ENCODE measurements around the gene IFITM10.
"Not testable (repeated sequence)": the region's sequence is repeated elsewhere in the genome, so short reads cannot be mapped to it uniquely, and the experiment has no call there.

The IFITM10 gene

GRCh38 chr11:1694064-1694845, 56.1 kb downstream of the IFITM10 start:
- Mint-ChIP-seq H3K27ac (ENCODE audit: low read depth) (no peak overlapping the region), H3K4me1 (peaks cover 10% of the 10 kb centered on the region), H3K36me3 (ENCODE audit: insufficient read depth) (peaks cover 4% of the 10 kb centered on the region), H3K27me3 (peaks cover 62% of the 10 kb centered on the region), H3K4me3 (no peak overlapping the region), H3K9me3 (no peaks in the 10 kb centered on the region)
- DNase-seq (ENCODE audit: low spot score in 2 of 2): peak; percentile 61 to 78
- ATAC-seq (replicated peaks; ENCODE audit: extremely low read depth, poor library complexity, severe bottlenecking): peak; percentile 73

GRCh38 chr11:1693327-1694063, 56.9 kb downstream of the IFITM10 start:
- H3K9me3 Mint-ChIP-seq: no peaks in the 10 kb centered on the region

GRCh38 chr11:1692708-1693326, 57.6 kb downstream of the IFITM10 start:
- Mint-ChIP-seq H3K4me3 (no peak overlapping the region), H3K27ac (ENCODE audit: low read depth) (no peak overlapping the region)

More at GRCh38 chr11:1693327-1694063, 56.9 kb downstream of the IFITM10 start:
- ATAC-seq (replicated peaks; ENCODE audit: extremely low read depth, poor library complexity, severe bottlenecking) (peak; percentile 29), DNase-seq (ENCODE audit: low spot score in 2 of 2) (peak; percentile 44 to 66)
- Mint-ChIP-seq H3K36me3 (ENCODE audit: insufficient read depth) (peaks cover 4% of the 10 kb centered on the region), H3K27ac (ENCODE audit: low read depth) (no peak overlapping the region), H3K4me1 (peaks cover 10% of the 10 kb centered on the region), H3K27me3 (peaks cover 69% of the 10 kb centered on the region), H3K4me3 (no peak overlapping the region)

GRCh38 chr11:1691878-1692707, 58.3 kb downstream of the IFITM10 start:
- H3K36me3 Mint-ChIP-seq (ENCODE audit: insufficient read depth): peaks cover 4% of the 10 kb centered on the region
- ATAC-seq (replicated peaks; ENCODE audit: extremely low read depth, poor library complexity, severe bottlenecking): no peak
- H3K27me3 Mint-ChIP-seq: peaks cover 63% of the 10 kb centered on the region
- H3K4me3 Mint-ChIP-seq: no peak overlapping the region
- no peak for DNase-seq (ENCODE audit: low spot score in 2 of 2)
- H3K4me1 Mint-ChIP-seq: peaks cover 10% of the 10 kb centered on the region
- H3K27ac Mint-ChIP-seq (ENCODE audit: low read depth): no peak overlapping the region
- H3K9me3 Mint-ChIP-seq: no peaks in the 10 kb centered on the region

More at GRCh38 chr11:1692708-1693326, 57.6 kb downstream of the IFITM10 start:
- H3K4me1 Mint-ChIP-seq: peaks cover 10% of the 10 kb centered on the region
- peaks cover 4% of the 10 kb centered on the region for H3K36me3 Mint-ChIP-seq (ENCODE audit: insufficient read depth)
- no peak for ATAC-seq (replicated peaks; ENCODE audit: extremely low read depth, poor library complexity, severe bottlenecking)
- H3K9me3 Mint-ChIP-seq: no peaks in the 10 kb centered on the region
- no peak for DNase-seq (ENCODE audit: low spot score in 2 of 2)
- peaks cover 65% of the 10 kb centered on the region for H3K27me3 Mint-ChIP-seq

GRCh38 chr11:1691026-1691877, 59.1 kb downstream of the IFITM10 start:
- Mint-ChIP-seq H3K4me3 (no peak overlapping the region), H3K9me3 (no peaks in the 10 kb centered on the region), H3K27me3 (peaks cover 63% of the 10 kb centered on the region), H3K27ac (ENCODE audit: low read depth) (no peak overlapping the region), H3K36me3 (ENCODE audit: insufficient read depth) (peaks cover 4% of the 10 kb centered on the region), H3K4me1 (peaks cover 10% of the 10 kb centered on the region)
- no peak for ATAC-seq (replicated peaks; ENCODE audit: extremely low read depth, poor library complexity, severe bottlenecking)
- no peak for DNase-seq (ENCODE audit: low spot score in 2 of 2)

- H3K36me3 Mint-ChIP-seq (ENCODE audit: insufficient read depth): peaks cover 4% of the 10 kb centered on the region
- ATAC-seq (replicated peaks; ENCODE audit: extremely low read depth, poor library complexity, severe bottlenecking): no peak
- no peaks in the 10 kb centered on the region for H3K9me3 Mint-ChIP-seq
- peak overlapping the region; percentile 38 for H3K27ac Mint-ChIP-seq (ENCODE audit: low read depth)
- H3K27me3 Mint-ChIP-seq: peaks cover 59% of the 10 kb centered on the region
- DNase-seq (ENCODE audit: low spot score in 2 of 2): no peak
- H3K4me1 Mint-ChIP-seq: peaks cover 10% of the 10 kb centered on the region
- H3K4me3 Mint-ChIP-seq: no peak overlapping the region
These were observed 60.0 kb downstream of the IFITM10 start for GRCh38 chr11:1690167-1691025.

GRCh38 chr11:1689250-1690166, 60.9 kb downstream of the IFITM10 start:
- H3K9me3 Mint-ChIP-seq; DNase-seq (ENCODE audit: low spot score in 2 of 2); ATAC-seq (replicated peaks; ENCODE audit: extremely low read depth, poor library complexity, severe bottlenecking); H3K36me3 Mint-ChIP-seq (ENCODE audit: insufficient read depth); H3K4me3 Mint-ChIP-seq: not testable (repeated sequence)
- H3K27me3 Mint-ChIP-seq: peaks cover 57% of the 10 kb centered on the region
- peaks cover 10% of the 10 kb centered on the region for H3K4me1 Mint-ChIP-seq
- H3K27ac Mint-ChIP-seq (ENCODE audit: low read depth): peak overlapping the region; percentile 38

GRCh38 chr11:1688336-1688947, 62.0 kb downstream of the IFITM10 start:
- H3K36me3 Mint-ChIP-seq (ENCODE audit: insufficient read depth); H3K9me3 Mint-ChIP-seq; H3K4me3 Mint-ChIP-seq; H3K27ac Mint-ChIP-seq (ENCODE audit: low read depth); DNase-seq (ENCODE audit: low spot score in 2 of 2); H3K4me1 Mint-ChIP-seq: not testable (repeated sequence)
- peak; percentile 22 for ATAC-seq (replicated peaks; ENCODE audit: extremely low read depth, poor library complexity, severe bottlenecking)
- H3K27me3 Mint-ChIP-seq: peaks cover 57% of the 10 kb centered on the region

GRCh38 chr11:1686220-1686619, 64.2 kb downstream of the IFITM10 start:
- not testable (repeated sequence) for ATAC-seq (replicated peaks; ENCODE audit: extremely low read depth, poor library complexity, severe bottlenecking); DNase-seq (ENCODE audit: low spot score in 2 of 2); H3K4me3 Mint-ChIP-seq; H3K4me1 Mint-ChIP-seq; H3K27ac Mint-ChIP-seq (ENCODE audit: low read depth); H3K36me3 Mint-ChIP-seq (ENCODE audit: insufficient read depth); H3K9me3 Mint-ChIP-seq
- H3K27me3 Mint-ChIP-seq: peaks cover 54% of the 10 kb centered on the region
